ENCODE data around the gene ZNF592.

ZNF592 gene

GRCh38 chr15:84748274-84749110 lies at the start of gene ZNF592:
ZNF592 (plus strand) TSS chr15:84748592; CDS start chr15:84782676, 34,084 bp downstream.
- Histone ChIP-seq H3K9me3 (ENCODE audit: control insufficient read depth, insufficient read depth, low read depth, low read length) (no peaks in the 10 kb centered on the region), H3K4me1 (ENCODE audit: control insufficient read depth, insufficient read depth, low read length) (peaks cover 19% of the 10 kb centered on the region), H3K4me3 (ENCODE audit: low read depth, low read length) (peak within 1 kb of the TSS; percentile 90), H3K27ac (ENCODE audit: extremely low read depth, low read depth, low read length) (peak within 1 kb of the TSS; percentile 95), H3K36me3 (ENCODE audit: control insufficient read depth in 2 of 2, insufficient read depth in 1 of 2, low read length in 2 of 2) (no peaks in the 10 kb centered on the region; a peak in 1 of 3 replicates)
- TF ChIP-seq ZSCAN18 (tag by site-specific recombination; IDR thresholded peaks at IDR 0.05) (no peak), ZBTB6 (tag by site-specific recombination; IDR thresholded peaks at IDR 0.05) (no peak), FEZF1 (tag by site-specific recombination; IDR thresholded peaks at IDR 0.05) (no peak), KLF8 (tag by site-specific recombination; IDR thresholded peaks at IDR 0.05) (peak; percentile 30; the same call in 1 of the 2 replicates), SP2 (tag by site-specific recombination; IDR thresholded peaks at IDR 0.05) (peak; percentile 24), ZNF488 (tag by site-specific recombination; IDR thresholded peaks at IDR 0.05) (no peak), ZNF692 (tag by site-specific recombination; IDR thresholded peaks at IDR 0.05) (no peak), ZBTB26 (tag by site-specific recombination; optimal IDR thresholded peaks at IDR 0.05) (peak; percentile 69), ZNF354C (tag by site-specific recombination; IDR thresholded peaks at IDR 0.05; ENCODE audit: borderline replicate concordance, low read depth) (no peak)
- CTCF ChIA-PET, result interaction anchor here (0.7 to 1.2 kb wide), 5 partner anchors 16 to 92 kb away, joined by 3 to 5 read pairs (median 3); no protein-coding TSS in a partner anchor
- POLR2A ChIA-PET, result interaction anchor here (1.5 to 4.0 kb wide), 4 partner anchors 14 to 32 kb away, joined by 5 to 35 read pairs (median 14); partner anchors contain the start of gene SEC11A

GRCh38 chr15:84699538-84700191 lies 48.7 kb upstream of the ZNF592 start:
- TF ChIP-seq MZF1 (tag by site-specific recombination; IDR thresholded peaks at IDR 0.05; ENCODE audit: borderline replicate concordance) (no peak), ZNF121 (tag by site-specific recombination; IDR thresholded peaks at IDR 0.05) (peak; percentile 68; the same call in 1 of the 2 replicates)
- Histone ChIP-seq H3K9me3 (ENCODE audit: control insufficient read depth, insufficient read depth, low read depth, low read length) (no peaks in the 10 kb centered on the region), H3K4me3 (ENCODE audit: low read depth, low read length) (no peak overlapping the region), H3K27ac (ENCODE audit: extremely low read depth, low read depth, low read length) (no peak overlapping the region), H3K4me1 (ENCODE audit: control insufficient read depth, insufficient read depth, low read length) (no peaks in the 10 kb centered on the region), H3K36me3 (ENCODE audit: control insufficient read depth in 2 of 2, insufficient read depth in 1 of 2, low read length in 2 of 2) (peaks cover 0 to 14% of the 10 kb centered on the region in 2 experiments; a peak in 2 of 3 replicates)
- CTCF ChIA-PET, result interaction anchor here (0.7 to 1.2 kb wide), 2 partner anchors 14 to 41 kb away, joined by 3 to 5 read pairs; no protein-coding TSS in a partner anchor
- POLR2A ChIA-PET, result no interaction called here
